T-cell (primary cell): Measurements from ENCODE around the gene CASK. TPM values are rescaled to one million over a fixed set of nuclear protein-coding genes. Genes with fewer than 3 reads are reported as not detected.

Experiments used
- ATAC-seq, 4 experiments: fragments of 200-7000 bp in 3 of 4; fragments of 150-1000 bp in 1 of 4; cut with Tn5 transposase; replicated peaks in 1 of 4; 1 replicate in 3 of 4; 2 replicates in 1 of 4; pipeline ENCODE4 v1.10.0; 2021; ENCODE audit warnings: moderate library complexity in 3 of 4, mild to moderate bottlenecking in 2 of 4, moderate number of reproducible peaks in 1 of 4
- CTCF ChIA-PET, 2 donors: fragments of 300-600 bp; sonication (Branson Sonifier 250); formaldehyde crosslinking; loops; one replicate each; lab custom pipeline; 2022; ENCODE audit warnings: antibody characterized with exemption in 2 of 2; lab: Charles Lee
- POLR2A ChIA-PET, 2 donors: fragments of 300-600 bp; sonication (Branson Sonifier 250); formaldehyde crosslinking; loops; one replicate each; lab custom pipeline; 2022; ENCODE audit warnings: antibody characterized with exemption in 2 of 2; lab: Charles Lee
- DNase-seq, 35 experiments: peaks; one replicate each; pipeline versions ENCODE4 v3.0.0 to v3.0.0-alpha.2; 2013 to 2023
- H3K27ac ChIP-seq: one replicate; pipeline ENCODE4 v1.5.1; 2013; ENCODE audit warnings: low read length
- H3K27me3 ChIP-seq, 2 experiments: replicated peaks in 1 of 2; 1 replicate in 1 of 2; 2 replicates in 1 of 2; pipeline versions ENCODE4 v1.6.1 to v1.7.0; 2013; ENCODE audit warnings: low read length in 1 of 2, mixed read lengths in 1 of 2; ENCODE audit not compliant: control insufficient read depth in 2 of 2, insufficient read depth in 2 of 2; ENCODE audit errors: extremely low read depth in 1 of 2
- H3K36me3 ChIP-seq, 2 donors: 1 replicate in 1 of 2; 2 replicates in 1 of 2; pipeline versions ENCODE4 v1.6.1 to v1.7.0; 2013; ENCODE audit warnings: low read length in 1 of 2; ENCODE audit not compliant: control insufficient read depth in 2 of 2, insufficient read depth in 1 of 2; ENCODE audit errors: extremely low read depth in 1 of 2
- H3K4me1 ChIP-seq, 2 experiments: 1 replicate in 1 of 2; 2 replicates in 1 of 2; pipeline versions ENCODE4 v1.6.1 to v1.7.0; 2013; ENCODE audit warnings: low read length in 2 of 2, mixed read lengths in 1 of 2; ENCODE audit not compliant: insufficient read depth in 2 of 2, control insufficient read depth in 1 of 2; ENCODE audit errors: extremely low read depth in 1 of 2
- H3K4me3 ChIP-seq, 2 donors: 1 replicate in 1 of 2; 2 replicates in 1 of 2; pipeline versions ENCODE4 v1.5.1 to v1.7.0; 2013; ENCODE audit warnings: mild to moderate bottlenecking in 2 of 2, low read length in 1 of 2, moderate library complexity in 1 of 2; ENCODE audit not compliant: control insufficient read depth in 1 of 2; ENCODE audit errors: extremely low read depth in 1 of 2
- H3K9me3 ChIP-seq: 2 replicates; pipeline ENCODE4 v1.7.0; 2013
- H3K27ac Mint-ChIP-seq, 2 donors: one replicate each; pipeline ENCODE4 v1.8.0; 2020 to 2021; ENCODE audit warnings: mild to moderate bottlenecking in 2 of 2, mixed read lengths in 2 of 2
- H3K27me3 Mint-ChIP-seq, 2 donors: one replicate each; pipeline ENCODE4 v1.8.0; 2021 to 2022; ENCODE audit warnings: mixed read lengths in 2 of 2
- H3K36me3 Mint-ChIP-seq: one replicate; pipeline ENCODE4 v1.8.0; 2021; ENCODE audit warnings: mixed read lengths
- H3K4me1 Mint-ChIP-seq, 3 donors: one replicate each; pipeline ENCODE4 v1.8.0; 2020 to 2022; ENCODE audit warnings: mixed read lengths in 3 of 3, mild to moderate bottlenecking in 1 of 3
- H3K4me3 Mint-ChIP-seq, 3 donors: one replicate each; pipeline ENCODE4 v1.8.0; 2020 to 2022; ENCODE audit warnings: mild to moderate bottlenecking in 3 of 3, mixed read lengths in 3 of 3, moderate library complexity in 3 of 3
- H3K9me3 Mint-ChIP-seq, 3 donors: one replicate each; pipeline ENCODE4 v1.8.0; 2020 to 2022; ENCODE audit warnings: mixed read lengths in 3 of 3
- WGBS: methylation state at CpG from one replicate; pipeline ENCODE4 v1.1.5; 2013; ENCODE audit warnings: missing lambda C conversion rate; ENCODE audit not compliant: insufficient coverage; 5-methylcytosine and 5-hydroxymethylcytosine counted together
- total RNA-seq, 35 experiments: library from RNA in 6 of 35; stranded (reverse) in 6 of 35; fragments of 120-200 nt in 1 of 35; gene quantifications; one replicate each; pipeline versions ENCODE4 v1.2.1 to v1.2.4 and lab custom pipeline; 2013 to 2026

CASK gene
- total RNA-seq, 5 donors from 2014 or later (not counting 1 experiment from before 2014, with no cell fraction given), result 52.6 to 81.6 (median 67.5) TPM

- Histone ChIP-seq H3K4me3 (no peak overlapping the region), H3K27ac (no peak overlapping the region), H3K4me1 (peaks cover 2 to 12% of the 10 kb centered on the region in 2 experiments), H3K9me3 (no peaks in the 10 kb centered on the region), H3K36me3 (no peaks in the 10 kb centered on the region), H3K27me3 (no peaks in the 10 kb centered on the region)
- ChIA-PET POLR2A (interaction anchor here in 1 of 2 donors (0.9 kb wide), 2 partner anchors 11 to 14 kb away, joined by 3 read pairs; no protein-coding TSS in a partner anchor), CTCF (interaction anchor here in 1 of 2 donors (0.8 kb wide), 1 partner anchor 14 kb away, joined by 4 read pairs; no protein-coding TSS in a partner anchor)
- peak in 1 of 35 experiments; percentile 3 for DNase-seq
- H3K36me3 Mint-ChIP-seq, result peaks cover 10% of the 10 kb centered on the region
- H3K27ac Mint-ChIP-seq, result peak overlapping the region; percentile 55 to 75
- peaks cover 0 to 16% of the 10 kb centered on the region in 2 donors for H3K27me3 Mint-ChIP-seq
- no peaks in the 10 kb centered on the region for H3K9me3 Mint-ChIP-seq
- H3K4me3 Mint-ChIP-seq, result peak overlapping the region in 2 of 3 donors; percentile 29
- WGBS, result 50% methylated on average over 1 of the region's 3 CpGs
- ATAC-seq, result no peak
- peaks cover 32 to 51% (median 42%) of the 10 kb centered on the region in 3 donors for H3K4me1 Mint-ChIP-seq
These were observed 217.5 kb downstream of the CASK start for GRCh38 chrX:41705680-41706374.

- no CpG with 5 or more reads among the region's 1 CpG for WGBS
- no peak overlapping the region for H3K27ac ChIP-seq
- no peak for DNase-seq
These were observed 218.3 kb downstream of the CASK start for GRCh38 chrX:41705042-41705441.

DNA sequence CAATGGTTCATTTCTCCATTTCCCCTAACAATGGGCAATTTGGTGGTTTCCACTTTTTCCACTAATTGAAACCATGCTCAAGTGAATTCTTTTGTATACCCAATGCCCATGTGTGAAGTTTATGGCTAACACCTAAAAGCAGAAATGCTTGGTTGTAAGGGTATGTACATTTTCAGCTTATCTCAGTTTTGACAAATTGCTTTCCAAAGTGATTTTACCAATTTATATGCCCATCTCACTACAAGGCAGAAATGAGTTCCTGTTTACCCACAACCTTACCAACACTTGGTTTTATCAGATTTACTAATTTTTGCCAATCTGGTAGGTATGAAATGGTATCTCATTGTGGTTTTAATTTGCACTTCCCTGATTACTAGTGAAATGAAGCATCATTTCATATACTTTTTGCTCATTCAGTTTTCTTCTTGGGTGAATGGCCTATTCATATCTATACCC, 219.8 kb downstream of the CASK start:
- Histone ChIP-seq H3K27ac (no peak overlapping the region), H3K27me3 (no peaks in the 10 kb centered on the region), H3K9me3 (no peaks in the 10 kb centered on the region), H3K4me3 (no peak overlapping the region), H3K4me1 (peaks cover 5 to 12% of the 10 kb centered on the region in 2 experiments), H3K36me3 (no peaks in the 10 kb centered on the region)
- Mint-ChIP-seq H3K36me3 (peaks cover 7% of the 10 kb centered on the region), H3K27ac (no peak overlapping the region), H3K9me3 (no peaks in the 10 kb centered on the region), H3K4me1 (peaks cover 22 to 44% (median 37%) of the 10 kb centered on the region in 3 donors), H3K27me3 (peaks cover 0 to 16% of the 10 kb centered on the region in 2 donors), H3K4me3 (no peak overlapping the region)
- ATAC-seq (no peak), DNase-seq (no peak)
- CTCF ChIA-PET, result interaction anchor here (0.6 to 0.7 kb wide), 3 partner anchors 15 to 55 kb away, joined by 3 to 4 read pairs (median 4); partner anchors contain the start of gene GPR34 (in 1 of the 2)
- POLR2A ChIA-PET, result interaction anchor here in 1 of 2 donors (0.6 to 0.8 kb wide), 2 partner anchors 152 to 153 kb away, joined by 7 to 9 read pairs; no protein-coding TSS in a partner anchor

More at GRCh38 chrX:41705042-41705441, 218.3 kb downstream of the CASK start:
- Mint-ChIP-seq H3K4me3 (peak overlapping the region in 1 of 3 donors; percentile 2), H3K4me1 (peaks cover 27 to 49% (median 37%) of the 10 kb centered on the region in 3 donors), H3K27me3 (peaks cover 0 to 16% of the 10 kb centered on the region in 2 donors), H3K27ac (peak overlapping the region in 1 of 2 donors; percentile 69), H3K9me3 (no peaks in the 10 kb centered on the region), H3K36me3 (peaks cover 10% of the 10 kb centered on the region)
- POLR2A ChIA-PET, result interaction anchor here in 1 of 2 donors (0.7 kb wide), 1 partner anchor 516 kb away, joined by 4 read pairs; no protein-coding TSS in a partner anchor
- Histone ChIP-seq H3K4me3 (no peak overlapping the region), H3K9me3 (no peaks in the 10 kb centered on the region), H3K4me1 (peaks cover 2 to 12% of the 10 kb centered on the region in 2 experiments), H3K36me3 (no peaks in the 10 kb centered on the region), H3K27me3 (no peaks in the 10 kb centered on the region)
- ATAC-seq, result no peak
- CTCF ChIA-PET, result no interaction called here

DNA sequence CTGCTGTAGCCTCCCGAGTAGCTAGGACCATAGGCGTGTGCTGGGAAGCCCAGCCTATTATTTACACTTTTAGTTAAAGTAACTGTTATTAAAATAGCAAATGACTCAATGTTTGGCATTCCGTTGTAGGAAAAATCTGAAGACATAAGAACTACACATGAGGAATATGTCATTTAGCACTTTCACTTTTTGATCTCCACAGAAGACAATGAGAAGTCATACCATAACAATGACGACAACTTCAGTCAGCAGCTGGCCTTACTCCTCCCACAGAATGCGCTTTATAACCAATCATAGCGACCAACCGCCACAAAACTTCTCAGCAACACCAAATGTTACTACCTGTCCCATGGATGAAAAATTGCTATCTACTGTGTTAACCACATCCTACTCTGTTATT, 227.9 kb downstream of the CASK start:
- no peak overlapping the region for H3K4me3 ChIP-seq
- Mint-ChIP-seq H3K36me3 (peaks cover 19% of the 10 kb centered on the region), H3K27me3 (peaks cover 0 to 4% of the 10 kb centered on the region in 2 donors), H3K27ac (peak overlapping the region in 1 of 2 donors; percentile 16), H3K4me3 (peak overlapping the region in 1 of 3 donors; percentile 10), H3K9me3 (no peaks in the 10 kb centered on the region), H3K4me1 (peaks cover 30 to 45% (median 38%) of the 10 kb centered on the region in 3 donors)
- H3K27ac ChIP-seq, result no peak overlapping the region
- POLR2A ChIA-PET, result no interaction called here
- peaks cover 2 to 17% of the 10 kb centered on the region in 2 experiments for H3K4me1 ChIP-seq
- peak in 2 of 4 experiments; percentile 35 to 39 for ATAC-seq
- H3K9me3 ChIP-seq, result no peaks in the 10 kb centered on the region
- H3K36me3 ChIP-seq, result no peaks in the 10 kb centered on the region
- no peaks in the 10 kb centered on the region for H3K27me3 ChIP-seq
- CTCF ChIA-PET, result no interaction called here
- peak in 19 of 35 experiments; percentile 1 to 47 (median 7) for DNase-seq
- WGBS, result 56% methylated on average over 3 of the region's 7 CpGs

- ChIA-PET POLR2A (no interaction called here), CTCF (no interaction called here)
- WGBS, result no CpG with 5 or more reads among the region's 3 CpGs
- no peak for ATAC-seq
- Histone ChIP-seq H3K4me3 (no peak overlapping the region), H3K27ac (no peak overlapping the region), H3K9me3 (no peaks in the 10 kb centered on the region), H3K36me3 (no peaks in the 10 kb centered on the region), H3K27me3 (no peaks in the 10 kb centered on the region), H3K4me1 (peaks cover 2 to 19% of the 10 kb centered on the region in 2 experiments)
- peaks cover 0 to 4% of the 10 kb centered on the region in 2 donors for H3K27me3 Mint-ChIP-seq
- H3K4me3 Mint-ChIP-seq, result no peak overlapping the region
- H3K9me3 Mint-ChIP-seq, result no peaks in the 10 kb centered on the region
- H3K27ac Mint-ChIP-seq, result no peak overlapping the region
- peaks cover 16% of the 10 kb centered on the region for H3K36me3 Mint-ChIP-seq
- no peak for DNase-seq
- peaks cover 30 to 55% (median 36%) of the 10 kb centered on the region in 3 donors for H3K4me1 Mint-ChIP-seq
These were observed 230.3 kb downstream of the CASK start for GRCh38 chrX:41693024-41693423.

- Histone ChIP-seq H3K4me3 (no peak overlapping the region), H3K27ac (peak overlapping the region; percentile 12), H3K4me1 (peaks cover 2 to 19% of the 10 kb centered on the region in 2 experiments), H3K9me3 (no peaks in the 10 kb centered on the region), H3K36me3 (no peaks in the 10 kb centered on the region), H3K27me3 (no peaks in the 10 kb centered on the region)
- H3K36me3 Mint-ChIP-seq, result peaks cover 15% of the 10 kb centered on the region
- peak overlapping the region in 1 of 2 donors; percentile 50 for H3K27ac Mint-ChIP-seq
- ChIA-PET POLR2A (no interaction called here), CTCF (no interaction called here)
- ATAC-seq (no peak), DNase-seq (no peak)
- H3K4me3 Mint-ChIP-seq, result no peak overlapping the region
- peaks cover 0 to 5% of the 10 kb centered on the region in 2 donors for H3K27me3 Mint-ChIP-seq
- WGBS, result no CpG with 5 or more reads among the region's 1 CpG
- peaks cover 30 to 55% (median 38%) of the 10 kb centered on the region in 3 donors for H3K4me1 Mint-ChIP-seq
- H3K9me3 Mint-ChIP-seq, result no peaks in the 10 kb centered on the region
These were observed 231.1 kb downstream of the CASK start for GRCh38 chrX:41692162-41692749.
